ENCODE measurements around the gene CDHR5. TPM values are rescaled to one million over a fixed set of nuclear protein-coding genes. Genes with fewer than 3 reads are reported as not detected.

The CDHR5 gene
- total RNA-seq, 1 donor from 2014 or later: not detected

DNA sequence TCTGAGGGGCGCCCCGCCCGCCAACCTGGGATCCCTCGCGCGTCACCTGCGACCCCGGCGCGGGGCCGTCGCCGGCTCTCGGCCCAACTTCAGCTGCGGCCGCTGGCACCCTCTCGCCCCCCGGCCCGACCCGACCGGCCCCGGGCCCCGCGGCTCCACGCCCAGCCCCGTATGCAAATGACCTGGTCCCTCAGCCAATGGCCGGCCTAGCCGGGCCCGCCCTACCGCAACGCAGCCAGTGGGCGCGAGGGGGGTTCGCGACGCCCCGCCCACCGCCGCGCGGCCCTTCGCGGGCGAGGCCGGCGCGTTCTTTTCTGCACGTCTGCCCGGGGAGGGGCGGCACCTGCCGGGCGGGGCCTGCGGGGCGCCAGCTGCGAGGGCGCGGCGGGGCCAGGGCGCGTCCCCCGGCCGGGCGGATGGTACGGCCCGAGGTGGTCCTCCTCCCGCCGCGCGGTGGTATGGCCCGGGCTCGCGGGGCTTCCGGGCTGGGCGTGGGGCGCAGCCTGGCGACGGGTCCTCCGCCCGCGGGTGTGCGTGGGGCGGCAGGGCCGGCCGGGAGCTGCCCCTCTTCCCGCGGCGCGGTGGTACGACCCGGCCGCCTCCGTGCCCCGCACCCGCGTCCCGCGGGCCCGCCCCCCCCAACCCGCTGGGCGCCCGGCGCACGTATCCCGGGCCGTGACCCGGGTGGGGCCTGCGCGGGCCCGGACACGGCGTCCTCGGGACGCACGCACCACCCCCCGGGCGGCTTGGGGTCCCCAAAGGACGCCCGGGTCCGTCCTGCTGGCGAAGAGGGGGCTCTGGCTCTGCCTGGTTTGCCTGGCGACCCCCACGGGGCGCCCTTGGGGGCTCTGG, 56.2 kb downstream of the CDHR5 start:
- DNase-seq (ENCODE audit: low read depth, low spot score): peak; percentile 56

DNA sequence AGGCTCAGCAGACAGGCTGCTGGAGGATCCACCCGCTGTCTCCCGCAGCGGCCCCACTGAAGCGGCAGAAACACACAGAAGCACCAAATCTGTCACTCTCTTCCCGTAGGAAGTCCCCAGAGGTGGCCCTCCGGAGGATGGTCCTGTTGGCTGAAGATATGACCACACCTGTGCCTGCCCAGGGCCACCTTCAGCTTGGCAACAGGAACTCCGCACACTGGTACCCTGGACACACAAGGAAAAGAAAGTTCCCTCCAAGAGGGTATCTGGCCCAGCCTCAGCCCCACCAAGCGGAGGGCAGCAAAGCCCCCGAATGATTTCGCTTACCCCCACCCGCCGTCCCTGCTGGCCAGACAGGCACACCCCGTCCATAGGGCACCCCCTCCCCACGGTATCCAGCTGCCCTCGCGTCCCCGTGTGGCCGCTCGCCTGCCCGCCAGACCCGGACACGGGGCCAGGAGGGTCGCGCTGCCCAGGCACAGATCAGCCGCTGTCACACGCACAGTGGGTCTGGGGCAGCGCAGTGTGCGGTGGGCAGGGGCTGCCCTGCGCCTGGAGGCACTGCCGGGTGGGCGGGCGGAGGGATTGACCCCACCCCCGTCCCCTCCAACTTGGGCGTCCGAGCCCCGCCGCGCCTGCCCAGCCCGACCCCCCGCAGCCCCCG, 57.0 kb downstream of the CDHR5 start:
- DNase-seq (ENCODE audit: low read depth, low spot score): no peak

- no peak for DNase-seq (ENCODE audit: low read depth, low spot score)
Measured at GRCh38 chr11:567011-567628, 57.6 kb downstream of the CDHR5 start.

Other genes with a start within 250 kb of the CDHR5 start
- 0.26 and 0.67 TPM in 2 replicates for gene PKP3, start 230.7 kb downstream of the CDHR5 start, total RNA-seq
- 27.6 and 39.6 TPM in 2 replicates for gene SIGIRR, start 210.0 kb downstream of the CDHR5 start, total RNA-seq
- 0.07 TPM in 1 of 2 replicates, not detected in the other for gene ANO9, start 182.9 kb downstream of the CDHR5 start, total RNA-seq
- 32.1 and 39.7 TPM in 2 replicates for gene PTDSS2, start 174.7 kb downstream of the CDHR5 start, total RNA-seq
- 288 and 306 TPM in 2 replicates for gene RNH1, start 117.7 kb downstream of the CDHR5 start, total RNA-seq
- gene HRAS, start 89.4 kb downstream of the CDHR5 start, total RNA-seq: 77.7 and 91.6 TPM in 2 replicates
- 0.40 and 0.46 TPM in 2 replicates for gene LRRC56, start 87.4 kb downstream of the CDHR5 start, total RNA-seq
- gene LMNTD2, start 64.2 kb downstream of the CDHR5 start, total RNA-seq: 0.56 and 0.86 TPM in 2 replicates
- 11.5 and 14.4 TPM in 2 replicates for gene RASSF7, start 64.0 kb downstream of the CDHR5 start, total RNA-seq
- 28.0 and 29.5 TPM in 2 replicates for gene PHRF1, start 48.5 kb downstream of the CDHR5 start, total RNA-seq
- 8.7 and 16.5 TPM in 2 replicates for gene IRF7, start 9.0 kb downstream of the CDHR5 start, total RNA-seq
- not detected in 2 replicates for gene SCT, start 2.2 kb upstream of the CDHR5 start, total RNA-seq
- gene DRD4, start 12.3 kb upstream of the CDHR5 start, total RNA-seq: not detected in 2 replicates
- gene DEAF1, start 70.3 kb upstream of the CDHR5 start, total RNA-seq: 45.1 and 66.1 TPM in 2 replicates
- 8.4 and 9.7 TPM in 2 replicates for gene TMEM80, start 70.9 kb upstream of the CDHR5 start, total RNA-seq
- 2.0 and 3.0 TPM in 2 replicates for gene EPS8L2, start 81.3 kb upstream of the CDHR5 start, total RNA-seq
- 278 and 283 TPM in 2 replicates for gene TALDO1, start 122.5 kb upstream of the CDHR5 start, total RNA-seq
- gene GATD1, start 152.5 kb upstream of the CDHR5 start, total RNA-seq: 37.5 and 38.1 TPM in 2 replicates
- gene CEND1, start 165.1 kb upstream of the CDHR5 start, total RNA-seq: 0.13 and 0.14 TPM in 2 replicates
- 9.0 and 9.2 TPM in 2 replicates for gene SLC25A22, start 173.3 kb upstream of the CDHR5 start, total RNA-seq
- 7.0 and 7.5 TPM in 2 replicates for gene PIDD1, start 180.3 kb upstream of the CDHR5 start, total RNA-seq
- 248 and 277 TPM in 2 replicates for gene RPLP2, start 185.0 kb upstream of the CDHR5 start, total RNA-seq
- gene PNPLA2, start 194.0 kb upstream of the CDHR5 start, total RNA-seq: 21.5 and 22.4 TPM in 2 replicates
- gene CRACR2B, start 203.0 kb upstream of the CDHR5 start, total RNA-seq: 4.1 and 4.3 TPM in 2 replicates
- gene CD151, start 208.0 kb upstream of the CDHR5 start, total RNA-seq: 578 and 647 TPM in 2 replicates
- 163 and 227 TPM in 2 replicates for gene POLR2L, start 217.6 kb upstream of the CDHR5 start, total RNA-seq
- gene TSPAN4, start 217.9 kb upstream of the CDHR5 start, total RNA-seq: 103 and 115 TPM in 2 replicates